Stimulated activated naive CD8-positive, alpha-beta T cell treated with anti-CD3 and anti-CD28 coated beads, Interleukin-15, amount 100 ng/mL, for 72 hours (primary cell): Measurements from ENCODE around the gene KCNIP3.

Experiments
- ATAC-seq: fragments of 150-1000 bp; cut with Tn5 transposase; 2 replicates; pipeline ENCODE4 v1.10.0; 2021; ENCODE audit warnings: mild to moderate bottlenecking, moderate library complexity
- DNase-seq, 2 donors: peaks; one replicate each; pipeline ENCODE4 v3.0.0; 2021 to 2022
- H3K27ac Mint-ChIP-seq, 2 donors: one replicate each; pipeline ENCODE4 v1.8.0; 2022; ENCODE audit warnings: mild to moderate bottlenecking in 2 of 2, mixed read lengths in 2 of 2, moderate library complexity in 2 of 2
- H3K27me3 Mint-ChIP-seq: one replicate; pipeline ENCODE4 v1.8.0; 2022; ENCODE audit warnings: mixed read lengths
- H3K4me1 Mint-ChIP-seq: one replicate; pipeline ENCODE4 v1.8.0; 2022; ENCODE audit warnings: mild to moderate bottlenecking, mixed read lengths
- H3K4me3 Mint-ChIP-seq, 2 donors: one replicate each; pipeline ENCODE4 v1.8.0; 2022; ENCODE audit warnings: mild to moderate bottlenecking in 2 of 2, mixed read lengths in 2 of 2, moderate library complexity in 1 of 2
- H3K9me3 Mint-ChIP-seq, 2 donors: one replicate each; pipeline ENCODE4 v1.8.0; 2022; ENCODE audit warnings: mixed read lengths in 2 of 2

The KCNIP3 gene

DNA sequence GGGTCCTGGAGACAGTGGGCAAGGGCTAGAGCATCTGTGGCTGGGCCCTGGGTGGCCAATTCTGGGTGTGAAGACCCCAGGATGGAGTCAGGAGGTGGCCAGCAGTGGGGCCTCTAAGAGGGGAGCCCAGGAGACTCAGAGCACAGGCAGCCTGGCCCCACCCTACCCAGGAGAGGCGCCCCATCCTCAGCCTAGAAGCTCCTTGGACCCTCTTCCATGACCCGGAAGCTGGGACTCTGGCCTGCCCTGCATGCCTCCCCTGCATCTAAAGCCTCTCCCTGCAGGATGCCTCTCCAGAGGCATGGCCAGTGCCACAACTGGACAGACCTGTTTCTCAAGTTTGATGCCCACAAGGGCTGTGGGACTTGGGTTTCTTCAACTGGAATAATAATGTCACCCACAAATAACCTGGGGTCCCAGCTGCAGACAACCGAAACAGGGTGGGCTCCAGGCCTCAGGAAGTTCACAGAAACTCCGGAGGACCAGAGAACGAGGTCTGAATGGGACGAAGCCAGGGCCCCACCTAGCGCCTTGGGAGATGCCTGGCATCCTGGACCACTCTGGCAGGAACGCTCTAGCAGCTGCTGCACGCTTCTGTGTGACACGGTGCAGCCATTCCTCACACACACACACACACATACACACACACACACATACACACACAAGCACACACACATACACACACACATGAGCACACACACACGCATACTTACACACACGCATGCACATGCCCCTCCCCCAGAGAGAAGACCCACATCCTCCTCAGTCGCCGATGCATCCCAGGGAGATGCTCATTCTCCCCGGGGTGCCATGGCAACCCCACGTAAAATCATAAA is 16.4 kb downstream of the KCNIP3 start:
- Mint-ChIP-seq H3K9me3 (no peaks in the 10 kb centered on the region), H3K4me3 (no peak overlapping the region)
- no peak for ATAC-seq

GRCh38 chr2:95314598-95314963 is 17.4 kb downstream of the KCNIP3 start:
- Mint-ChIP-seq H3K27ac (peak overlapping the region in 1 of 2 donors; percentile 47), H3K9me3 (no peaks in the 10 kb centered on the region), H3K4me3 (no peak overlapping the region), H3K27me3 (no peaks in the 10 kb centered on the region), H3K4me1 (no peaks in the 10 kb centered on the region)
- ATAC-seq: no peak
- DNase-seq: no peak

More for the DNA sequence above, 16.4 kb downstream of the KCNIP3 start:
- H3K27ac Mint-ChIP-seq: no peak overlapping the region
- DNase-seq: no peak
- H3K4me1 Mint-ChIP-seq: no peaks in the 10 kb centered on the region
- H3K27me3 Mint-ChIP-seq: no peaks in the 10 kb centered on the region

GRCh38 chr2:95314964-95315611 is 17.9 kb downstream of the KCNIP3 start:
- Mint-ChIP-seq H3K27ac (no peak overlapping the region), H3K9me3 (no peaks in the 10 kb centered on the region), H3K4me3 (no peak overlapping the region), H3K4me1 (no peaks in the 10 kb centered on the region), H3K27me3 (no peaks in the 10 kb centered on the region)
- DNase-seq (no peak), ATAC-seq (no peak)

GRCh38 chr2:95315801-95316411 is 18.8 kb downstream of the KCNIP3 start:
- no peaks in the 10 kb centered on the region for H3K4me1 Mint-ChIP-seq
- no peak overlapping the region for H3K4me3 Mint-ChIP-seq
- H3K27ac Mint-ChIP-seq: no peak overlapping the region
- ATAC-seq: no peak
- DNase-seq: no peak
- no peaks in the 10 kb centered on the region for H3K9me3 Mint-ChIP-seq
- no peaks in the 10 kb centered on the region for H3K27me3 Mint-ChIP-seq

DNA sequence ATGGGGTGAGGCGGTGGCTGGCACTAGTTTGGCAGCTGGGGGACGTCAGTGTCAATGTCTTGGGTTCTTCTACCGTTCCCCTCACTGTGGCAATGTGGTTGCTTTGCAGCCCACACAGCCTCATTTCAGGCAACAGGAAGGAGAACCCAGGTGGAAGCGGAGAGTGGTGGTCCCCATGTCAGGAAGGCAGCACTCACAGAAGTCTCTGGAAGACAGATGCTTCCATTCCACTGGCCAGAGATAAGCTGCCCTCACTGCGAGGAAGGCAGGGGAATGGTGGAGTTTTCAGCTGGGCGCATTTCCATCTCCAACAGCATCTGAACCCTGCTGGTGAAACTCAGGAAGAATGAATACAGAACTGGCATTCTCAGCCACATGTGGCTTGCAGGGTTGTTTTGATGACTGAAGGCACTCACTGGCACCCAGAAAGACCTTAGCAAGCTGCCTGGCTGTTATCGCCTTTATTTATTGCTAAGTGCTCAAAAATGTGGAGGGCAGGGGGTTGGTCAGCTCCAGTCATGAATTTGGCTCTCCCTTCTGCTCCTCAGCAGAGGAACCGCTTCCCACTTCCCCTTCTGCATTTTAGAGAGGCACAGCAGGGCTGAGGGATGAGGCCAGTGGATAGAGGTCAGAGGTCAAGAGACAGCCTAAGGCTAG is 19.4 kb downstream of the KCNIP3 start:
- ATAC-seq: no peak

GRCh38 chr2:95317123-95317500 is 20.0 kb downstream of the KCNIP3 start:
- DNase-seq (no peak), ATAC-seq (no peak)
- no peaks in the 10 kb centered on the region for H3K4me1 Mint-ChIP-seq
- H3K4me3 Mint-ChIP-seq: no peak overlapping the region
- H3K27ac Mint-ChIP-seq: no peak overlapping the region
- H3K9me3 Mint-ChIP-seq: no peaks in the 10 kb centered on the region
- no peaks in the 10 kb centered on the region for H3K27me3 Mint-ChIP-seq

More for the DNA sequence above, 19.4 kb downstream of the KCNIP3 start:
- H3K27ac Mint-ChIP-seq: no peak overlapping the region
- H3K27me3 Mint-ChIP-seq: no peaks in the 10 kb centered on the region
- no peaks in the 10 kb centered on the region for H3K4me1 Mint-ChIP-seq
- DNase-seq: no peak
- no peaks in the 10 kb centered on the region for H3K9me3 Mint-ChIP-seq
- H3K4me3 Mint-ChIP-seq: no peak overlapping the region

- H3K27me3 Mint-ChIP-seq: no peaks in the 10 kb centered on the region
- H3K9me3 Mint-ChIP-seq: no peaks in the 10 kb centered on the region
- H3K4me1 Mint-ChIP-seq: no peaks in the 10 kb centered on the region
- no peak overlapping the region for H3K4me3 Mint-ChIP-seq
- no peak for ATAC-seq
- no peak for DNase-seq
- H3K27ac Mint-ChIP-seq: no peak overlapping the region
These were observed 20.7 kb downstream of the KCNIP3 start for GRCh38 chr2:95317665-95318425.

- Mint-ChIP-seq H3K4me1 (no peaks in the 10 kb centered on the region), H3K27ac (peak overlapping the region in 1 of 2 donors; percentile 28), H3K4me3 (no peak overlapping the region), H3K9me3 (no peaks in the 10 kb centered on the region), H3K27me3 (no peaks in the 10 kb centered on the region)
- ATAC-seq (no peak), DNase-seq (no peak)
These were observed 21.5 kb downstream of the KCNIP3 start for GRCh38 chr2:95318431-95319220.

- no peak overlapping the region for H3K27ac Mint-ChIP-seq
- ATAC-seq (no peak), DNase-seq (no peak)
- no peak overlapping the region for H3K4me3 Mint-ChIP-seq
- H3K4me1 Mint-ChIP-seq: no peaks in the 10 kb centered on the region
- no peaks in the 10 kb centered on the region for H3K9me3 Mint-ChIP-seq
- no peaks in the 10 kb centered on the region for H3K27me3 Mint-ChIP-seq
These were observed 22.6 kb downstream of the KCNIP3 start for GRCh38 chr2:95319481-95320343.

DNA sequence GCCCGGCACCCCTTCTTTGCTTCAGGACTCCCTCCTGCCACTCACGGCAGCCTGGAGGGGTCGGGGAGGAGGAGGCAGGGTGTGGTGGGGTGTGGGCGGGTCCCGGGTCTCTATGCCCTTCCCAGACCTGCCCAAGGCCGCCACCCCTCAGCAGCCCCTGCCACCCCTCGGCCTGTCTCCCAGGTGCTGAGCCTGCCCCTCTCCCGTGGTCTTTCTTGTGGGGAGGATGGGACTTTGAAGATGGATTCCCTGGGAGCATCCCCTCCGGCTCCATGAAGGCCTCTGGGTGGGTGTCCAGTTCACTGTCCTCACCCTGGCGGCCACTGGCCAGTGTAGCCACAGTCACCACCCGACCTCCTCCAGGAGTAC is 23.2 kb downstream of the KCNIP3 start:
- Mint-ChIP-seq H3K4me3 (no peak overlapping the region), H3K4me1 (no peaks in the 10 kb centered on the region), H3K27me3 (no peaks in the 10 kb centered on the region), H3K9me3 (no peaks in the 10 kb centered on the region), H3K27ac (no peak overlapping the region)
- DNase-seq: no peak
- no peak for ATAC-seq

DNA sequence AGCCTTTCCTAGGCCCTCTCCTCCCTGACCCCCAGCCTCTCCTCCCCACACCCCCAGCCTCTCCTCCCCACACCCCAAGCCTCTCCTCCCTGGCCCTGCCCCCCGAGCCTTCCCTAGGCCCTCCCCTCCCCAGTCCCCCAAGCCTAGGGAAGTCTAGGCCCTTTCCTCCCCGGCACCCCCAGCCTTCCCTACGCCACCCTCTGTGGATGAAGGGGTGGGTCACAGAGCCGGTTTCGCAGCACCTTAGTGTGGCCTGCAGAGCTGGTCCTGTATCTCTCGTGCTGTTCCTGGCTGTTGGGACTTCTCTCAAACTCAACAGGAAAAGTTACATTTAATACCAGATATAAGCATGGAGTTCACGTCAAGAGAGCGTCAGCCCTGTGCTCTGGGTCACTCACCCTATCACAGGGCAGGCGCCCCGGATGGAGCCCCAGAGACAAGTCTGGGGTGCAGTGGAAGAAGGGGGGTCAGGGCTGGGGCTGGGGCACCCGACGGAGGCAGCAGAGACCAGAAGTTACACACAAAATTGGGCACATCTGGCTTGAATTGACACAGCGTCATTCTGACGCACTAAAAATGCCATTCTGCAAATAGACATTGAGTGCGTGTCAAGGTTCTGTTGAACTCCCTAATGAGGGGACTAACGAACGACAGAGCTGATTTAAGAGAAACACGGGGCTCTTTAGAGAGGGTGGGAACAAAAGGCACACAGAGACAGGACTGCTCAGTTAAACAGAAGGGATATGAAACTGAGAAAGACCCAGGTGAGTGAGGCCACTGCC is 24.0 kb downstream of the KCNIP3 start:
- DNase-seq: no peak
- ATAC-seq: peak; percentile 34
- no peaks in the 10 kb centered on the region for H3K27me3 Mint-ChIP-seq

DNA sequence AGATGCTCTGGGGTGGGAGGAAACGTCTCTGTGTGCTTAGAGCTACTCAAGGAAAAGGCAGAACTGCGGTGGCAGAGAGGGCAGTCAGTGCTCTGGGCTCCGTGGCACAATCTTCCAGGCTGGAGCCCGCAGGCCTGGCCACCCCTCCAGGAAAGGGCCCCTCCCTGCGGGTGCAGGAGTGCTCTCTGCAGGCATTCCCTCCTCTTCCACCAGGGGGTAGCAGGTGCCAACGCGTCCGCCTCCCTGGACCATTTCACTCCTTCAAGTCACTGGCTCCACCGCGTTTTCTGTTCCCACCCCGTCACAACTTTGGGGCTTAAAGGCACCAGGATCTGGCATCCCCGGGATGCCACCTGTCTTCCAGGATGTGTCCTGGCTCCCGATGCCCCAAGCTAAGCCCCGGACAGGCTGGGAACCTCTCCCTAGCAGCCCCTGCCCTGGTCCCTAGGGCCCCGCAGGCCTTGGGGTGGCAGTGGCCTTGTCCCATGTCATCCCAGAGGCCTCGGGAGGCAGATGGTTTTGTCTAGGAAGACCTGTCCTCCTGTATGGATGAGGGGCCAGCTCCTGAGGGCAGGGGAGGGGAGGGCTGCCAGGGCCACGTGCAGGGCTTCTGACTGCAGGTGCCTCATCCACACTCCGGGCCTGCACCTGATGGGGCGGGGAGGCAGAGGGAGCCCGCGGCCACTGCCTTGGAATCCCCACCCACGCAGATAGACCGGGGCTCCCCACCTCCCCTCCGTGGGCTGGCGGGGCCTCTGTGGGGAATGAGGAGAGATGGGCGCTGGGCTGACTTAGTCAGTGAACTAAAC is 26.4 kb downstream of the KCNIP3 start:
- Mint-ChIP-seq H3K4me3 (no peak overlapping the region), H3K27me3 (no peaks in the 10 kb centered on the region), H3K9me3 (peaks cover 0 to 7% of the 10 kb centered on the region in 2 donors), H3K27ac (no peak overlapping the region), H3K4me1 (no peaks in the 10 kb centered on the region)
- DNase-seq (no peak), ATAC-seq (peak; percentile 34)

More for the DNA sequence above, 24.0 kb downstream of the KCNIP3 start:
- Mint-ChIP-seq H3K27ac (no peak overlapping the region), H3K4me3 (no peak overlapping the region), H3K9me3 (peaks cover 0 to 7% of the 10 kb centered on the region in 2 donors), H3K4me1 (no peaks in the 10 kb centered on the region)

- Mint-ChIP-seq H3K27me3 (no peaks in the 10 kb centered on the region), H3K4me1 (no peaks in the 10 kb centered on the region), H3K27ac (no peak overlapping the region), H3K4me3 (no peak overlapping the region), H3K9me3 (peaks cover 0 to 7% of the 10 kb centered on the region in 2 donors)
- DNase-seq: no peak
- ATAC-seq: no peak
These were observed 27.9 kb downstream of the KCNIP3 start for GRCh38 chr2:95325026-95325425.
